Right lobe of liver (tissue), 4 donors: Measurements from ENCODE around the gene SYDE1.

Experiments
- CTCF ChIP-seq, 4 donors: fragments of 200-600 bp in 3 of 4; fragments of 450-650 bp in 1 of 4; IDR thresholded peaks; one replicate each; pipeline versions ENCODE4 v1.5.1 to v1.8.0; 2016 to 2022; ENCODE audit warnings: antibody characterized with exemption in 4 of 4, mild to moderate bottlenecking in 2 of 4
- POLR2A ChIP-seq: fragments of 450-650 bp; IDR thresholded peaks from one replicate; pipeline ENCODE4 v1.6.1; 2017; ENCODE audit warnings: antibody characterized with exemption, mild to moderate bottlenecking
- donor health status: DM: no; HTN: no; CAD: no.
- donor health status: DM: no; HTN: no; CAD: no.
- donor health status: DM: no; HTN: yes; CAD: no.

- TF ChIP-seq CTCF (IDR thresholded peaks at IDR 0.05) (no peak), POLR2A (no peak)
Measured at GRCh38 chr19:15128162-15128770, 21.1 kb downstream of the SYDE1 start.
